ENCODE data around the gene R3HCC1L. TPM values are rescaled to one million over a fixed set of nuclear protein-coding genes. Genes with fewer than 3 reads are reported as not detected.

R3HCC1L gene
- total RNA-seq, 1 experiment from 2014 or later = 12.1 TPM

DNA sequence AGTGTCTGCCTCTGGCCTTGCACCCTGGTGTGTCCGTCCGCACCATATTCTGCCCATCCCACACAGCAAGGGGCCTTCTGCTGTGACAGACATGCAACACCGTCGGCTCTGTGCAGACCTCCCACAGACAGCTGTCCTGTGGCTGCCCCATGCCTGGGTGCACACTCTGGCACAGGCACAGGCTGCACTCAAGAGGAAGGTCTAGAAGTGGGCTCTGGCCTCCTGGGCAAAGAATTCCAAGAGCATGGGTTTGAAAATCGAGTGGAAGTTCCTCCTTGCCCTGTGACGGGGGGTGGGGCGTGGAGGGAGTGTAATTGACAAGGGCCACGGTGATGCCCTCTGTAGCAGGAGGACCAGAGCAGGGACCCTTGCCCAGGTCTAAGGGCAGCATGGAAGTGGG lies 137.8 kb downstream of the R3HCC1L start:
- DNase-seq (ENCODE audit: low read depth) = no peak

DNA sequence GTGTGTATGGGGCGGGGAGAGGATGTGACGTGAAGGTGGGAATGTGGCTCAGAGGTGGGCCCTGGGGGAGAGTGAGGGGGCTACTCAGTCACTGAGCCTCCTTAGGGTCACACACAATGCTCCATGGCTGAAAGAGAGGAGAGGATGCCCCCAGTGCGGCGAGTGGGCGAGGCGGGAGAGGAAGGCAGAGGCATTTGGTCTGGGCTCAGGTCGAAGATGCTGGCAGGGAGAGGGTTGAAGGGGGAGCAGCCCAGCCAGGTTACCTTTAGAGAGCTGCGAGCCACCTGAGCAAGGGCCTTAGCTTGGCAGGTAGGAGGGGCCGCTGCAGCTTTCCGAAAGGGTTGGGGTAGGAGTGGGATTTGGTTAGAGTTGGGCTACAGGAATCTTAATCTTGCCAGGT lies 138.2 kb downstream of the R3HCC1L start:
- no peak for DNase-seq (ENCODE audit: low read depth)

DNA sequence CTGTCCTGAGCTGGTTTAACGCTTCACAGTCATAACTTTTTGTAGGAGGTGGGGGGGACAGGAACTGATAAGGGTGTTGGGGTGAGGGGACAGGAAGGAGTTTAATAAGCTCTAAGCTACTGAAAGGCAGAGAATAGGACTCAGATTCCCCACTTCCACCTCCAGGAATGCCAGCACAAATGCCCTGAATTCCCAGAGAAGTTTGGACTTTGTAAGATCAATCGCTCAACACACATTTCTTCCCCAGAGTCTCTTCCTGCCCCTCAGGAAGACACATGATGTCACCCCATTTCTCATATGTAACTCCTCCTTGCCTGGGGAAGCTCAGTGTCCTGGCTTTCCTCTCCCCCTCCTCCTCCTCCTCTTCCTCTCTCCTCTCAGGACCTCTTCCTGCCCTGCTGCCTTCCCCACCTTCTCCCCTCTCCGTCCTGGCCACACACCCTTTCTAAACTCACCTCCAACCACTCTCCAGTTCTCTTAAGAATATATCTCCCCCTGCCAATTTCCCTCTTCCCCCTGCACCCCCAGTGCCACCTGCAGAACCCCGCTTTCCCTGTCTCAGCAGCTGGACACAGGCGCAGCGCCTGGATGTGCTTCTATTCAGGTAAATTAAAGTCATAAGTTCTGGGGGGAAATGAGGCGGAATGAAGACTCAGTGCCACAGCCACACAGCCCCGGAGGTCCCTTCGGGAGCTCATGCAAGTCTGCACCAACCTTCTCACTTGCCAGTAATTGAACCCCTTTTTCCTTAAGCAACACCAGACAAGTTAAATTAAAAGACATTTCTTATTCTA lies 138.8 kb downstream of the R3HCC1L start:
- DNase-seq (ENCODE audit: low read depth) = no peak

DNA sequence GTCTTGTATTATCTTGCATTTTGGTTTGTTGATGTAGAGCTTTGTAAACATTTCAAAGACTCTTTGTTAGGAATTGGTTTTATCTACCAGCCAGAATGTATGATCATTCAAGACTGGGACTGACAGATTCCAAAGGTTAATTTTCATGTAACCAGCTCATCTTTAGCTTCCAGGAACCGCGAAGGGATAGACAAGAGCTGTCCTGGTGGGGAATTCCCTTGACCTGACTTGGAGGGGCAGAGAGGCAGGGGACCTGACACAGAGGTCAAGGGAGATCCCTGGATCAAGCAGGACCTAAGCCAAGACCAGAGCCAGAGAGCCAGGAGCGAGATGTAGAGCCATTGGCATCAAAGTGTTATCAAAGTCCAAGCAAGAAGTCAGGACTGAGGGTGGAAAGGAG lies 140.1 kb downstream of the R3HCC1L start:
- no peak for DNase-seq (ENCODE audit: low read depth)

DNA sequence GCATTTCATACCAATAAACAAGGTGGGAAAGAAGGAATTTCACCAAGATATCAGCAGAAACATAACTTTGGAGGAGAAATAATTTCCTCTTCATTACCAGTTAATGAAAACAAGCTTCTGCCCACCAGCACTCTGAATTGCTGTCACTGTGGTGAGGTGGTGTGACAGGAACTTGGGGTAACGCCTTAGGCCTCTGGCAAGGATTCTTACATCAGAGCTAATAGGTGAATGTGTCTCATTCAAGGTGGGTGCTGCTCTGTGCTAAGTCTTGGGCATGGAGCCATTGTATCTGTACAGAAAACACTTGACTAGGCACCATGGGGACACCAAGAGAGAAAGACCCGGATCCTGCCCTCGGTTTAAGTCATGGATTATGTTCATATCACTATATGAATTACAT lies 141.9 kb downstream of the R3HCC1L start:
- DNase-seq (ENCODE audit: low read depth) = no peak

- no peak for DNase-seq (ENCODE audit: low read depth)
Observed at GRCh38 chr10:98285416-98285815, 151.0 kb downstream of the R3HCC1L start.

DNA sequence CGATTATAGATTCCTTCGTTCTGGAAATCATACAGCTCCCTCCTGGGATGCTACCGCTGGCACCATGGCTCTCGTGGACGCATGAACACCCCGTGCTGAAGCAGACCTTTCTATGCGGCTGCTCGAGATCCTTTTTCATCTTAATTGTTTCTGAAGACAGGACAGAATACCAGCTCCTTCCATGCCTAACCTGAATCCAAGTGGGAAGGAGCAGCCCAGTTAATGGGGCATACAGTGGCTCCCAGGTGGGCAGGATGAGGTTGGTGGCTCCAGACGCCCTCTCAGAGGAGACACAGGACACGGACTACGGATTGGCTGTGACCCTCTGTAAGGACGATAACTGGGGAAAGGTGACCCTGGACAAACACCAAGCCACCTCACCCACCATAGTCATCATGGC lies 152.0 kb downstream of the R3HCC1L start:
- DNase-seq (ENCODE audit: low read depth) = no peak

DNA sequence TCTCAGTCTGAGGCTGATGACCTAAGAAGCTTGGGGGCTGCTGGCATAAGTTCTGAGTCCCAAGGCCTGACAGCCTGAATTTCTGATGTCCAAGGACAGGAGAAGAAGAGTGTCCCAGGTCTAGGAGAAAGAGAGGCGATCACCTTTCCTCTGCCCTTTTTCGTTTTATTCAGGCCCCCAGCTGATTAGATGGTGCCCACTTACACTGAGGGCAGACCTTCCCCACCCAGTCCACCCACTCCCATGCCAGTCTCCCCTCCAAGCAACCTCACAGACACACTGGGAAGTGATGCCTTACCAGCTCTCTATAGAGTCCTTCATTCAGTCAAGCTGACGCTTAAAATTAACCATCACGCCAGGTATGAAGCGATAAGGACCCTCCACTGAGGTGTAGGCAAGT lies 152.9 kb downstream of the R3HCC1L start:
- DNase-seq (ENCODE audit: low read depth) = no peak

- no peak for DNase-seq (ENCODE audit: low read depth)
Observed at GRCh38 chr10:98289802-98290209, 155.3 kb downstream of the R3HCC1L start.

DNA sequence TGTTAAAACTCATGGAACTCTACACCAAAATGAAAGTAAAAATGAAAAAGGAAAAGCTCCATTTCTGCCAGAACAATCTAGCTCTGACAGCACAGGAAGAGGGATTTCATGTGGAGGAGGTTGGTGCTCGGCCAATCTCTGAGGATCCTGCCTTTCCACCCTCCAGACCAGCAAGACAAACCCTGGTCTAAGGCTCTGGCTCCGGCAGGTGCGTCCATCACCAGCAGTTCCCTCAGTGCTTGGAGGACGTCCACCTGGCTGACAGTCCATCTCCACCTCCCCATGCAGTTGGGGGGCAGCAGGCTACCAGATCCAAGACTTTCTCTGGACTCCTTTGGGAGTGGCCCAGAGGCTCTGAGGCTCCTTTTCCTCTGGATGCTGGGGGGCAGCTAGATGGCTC lies 158.5 kb downstream of the R3HCC1L start:
- DNase-seq (ENCODE audit: low read depth) = no peak

DNA sequence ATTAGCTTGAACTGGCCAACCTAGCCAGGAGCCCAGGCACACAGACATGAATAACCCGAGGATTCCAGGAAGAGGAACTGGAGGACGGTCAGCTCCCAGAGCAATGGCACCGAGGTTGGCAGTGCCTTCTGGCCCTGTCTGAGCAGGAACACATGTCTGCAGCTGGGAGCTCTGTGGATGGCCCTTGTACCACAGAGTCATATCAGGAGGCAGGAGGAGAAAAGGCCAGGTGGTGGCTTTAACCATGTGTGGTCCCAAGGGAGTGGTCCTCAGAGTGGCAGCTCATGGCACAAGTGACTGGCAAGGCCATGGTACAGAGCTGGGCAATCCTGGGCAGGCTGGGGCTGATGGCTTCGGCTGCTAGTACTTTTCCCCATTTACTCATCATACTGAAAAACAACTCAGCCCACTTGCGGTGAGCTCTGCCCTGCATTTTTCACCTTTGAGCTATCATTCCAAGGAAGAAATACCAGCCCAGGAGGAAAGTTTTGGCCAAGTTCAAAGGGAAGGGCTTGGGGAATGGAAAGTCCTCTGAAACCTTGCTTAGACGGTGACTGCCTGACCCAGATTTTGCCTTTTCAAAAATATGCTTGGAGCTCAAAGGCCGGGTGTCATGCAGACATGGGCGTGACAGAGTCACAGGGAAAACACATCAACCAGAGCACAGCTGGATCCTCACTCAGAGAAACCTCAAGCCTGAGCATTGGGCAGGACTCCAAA lies 159.3 kb downstream of the R3HCC1L start:
- peak; percentile 29 for DNase-seq (ENCODE audit: low read depth)

GRCh38 chr10:98294270-98294627 lies 159.8 kb downstream of the R3HCC1L start:
- DNase-seq (ENCODE audit: low read depth) = no peak

Other genes starting within 250 kb of the R3HCC1L start
- not detected in 2 replicates for gene CRTAC1, start 104.0 kb upstream of the R3HCC1L start, total RNA-seq (2014; rRNA removed; shearing (Covaris generic))
- gene LOXL4, start 133.5 kb downstream of the R3HCC1L start, total RNA-seq (2014; rRNA removed; shearing (Covaris generic)) = not detected in 2 replicates

All from HT1080 (cell line).